A673 (cell line): ENCODE data around the gene MEIKIN. TPM values are rescaled to one million over a fixed set of nuclear protein-coding genes. Genes with fewer than 3 reads are reported as not detected.

Experiments
- BruUV-seq: library from RNA; stranded (reverse); fragments of 400-500 nt; replicated peaks from 2 replicates; lab custom pipeline; 2021; lab: Mats Ljungman, UMichigan
- CTCF ChIA-PET: fragments of 300-600 bp; sonication (Branson Sonifier 250); formaldehyde crosslinking; loops from one replicate; lab custom pipeline; 2022; ENCODE audit warnings: antibody characterized with exemption; lab: Charles Lee
- POLR2A ChIA-PET: fragments of 300-600 bp; sonication (Branson Sonifier 250); formaldehyde crosslinking; loops from one replicate; lab custom pipeline; 2022; ENCODE audit warnings: antibody characterized with exemption; ENCODE audit not compliant: low non-redundant PET; lab: Charles Lee
- DNase-seq: peaks from one replicate; pipeline ENCODE4 v3.0.0-alpha.2; 2015; ENCODE audit warnings: low spot score
- H3K27ac ChIP-seq: fragments of 200-600 bp; sonication (generic); 2 replicates; pipeline ENCODE4 v1.5.1; 2016; ENCODE audit warnings: mixed run types, low read depth, mild to moderate bottlenecking, mixed read lengths, antibody characterized with exemption, low read length; ENCODE audit not compliant: poor library complexity, severe bottlenecking
- H3K27me3 ChIP-seq: fragments of 200-600 bp; sonication (generic); replicated peaks from 2 replicates; pipeline ENCODE4 v1.6.1; 2017; ENCODE audit warnings: mixed run types, low read depth, mild to moderate bottlenecking, mixed read lengths, antibody characterized with exemption, low read length; ENCODE audit not compliant: insufficient read depth, poor library complexity
- H3K36me3 ChIP-seq: fragments of 200-600 bp; sonication (generic); 2 replicates; pipeline ENCODE4 v1.6.1; 2016; ENCODE audit warnings: mixed run types, mild to moderate bottlenecking, mixed read lengths, antibody characterized with exemption, low read length; ENCODE audit not compliant: insufficient read depth, poor library complexity, severe bottlenecking
- H3K4me1 ChIP-seq: fragments of 200-600 bp; sonication (generic); 2 replicates; pipeline ENCODE4 v1.6.1; 2017; ENCODE audit warnings: mixed run types, mild to moderate bottlenecking, mixed read lengths, antibody characterized with exemption, low read length; ENCODE audit not compliant: insufficient read depth, poor library complexity, severe bottlenecking
- H3K4me3 ChIP-seq: fragments of 200-600 bp; sonication (generic); 2 replicates; pipeline ENCODE4 v1.5.1; 2016; ENCODE audit warnings: low read depth, mixed run types, mild to moderate bottlenecking, mixed read lengths, low read length; ENCODE audit not compliant: poor library complexity, severe bottlenecking
- H3K9me3 ChIP-seq: fragments of 200-600 bp; sonication (generic); 2 replicates; pipeline ENCODE4 v1.6.1; 2016; ENCODE audit warnings: mixed run types, low read depth, mild to moderate bottlenecking, mixed read lengths, antibody characterized with exemption, low read length; ENCODE audit not compliant: poor library complexity, severe bottlenecking
- CTCF ChIP-seq: fragments of 300-800, 200-600 bp; sonication (generic); conservative IDR thresholded peaks from 2 replicates; pipeline ENCODE4 v1.5.1; 2017; ENCODE audit warnings: low read depth, mild to moderate bottlenecking, antibody characterized with exemption, low read length, moderate library complexity, mixed read lengths
- EZH2 ChIP-seq: fragments of 200-600 bp; sonication (generic); IDR thresholded peaks from 2 replicates; pipeline ENCODE4 v1.6.1; 2017; ENCODE audit warnings: borderline replicate concordance, low read depth, mild to moderate bottlenecking, mixed read lengths, antibody characterized with exemption, low read length; ENCODE audit not compliant: poor library complexity, severe bottlenecking
- intact Hi-C: fragments of 100-400 bp; cut with micrococcal nuclease; formaldehyde crosslinking; loops from one replicate; pipeline ENCODE4 v1.10.0; 2022; ENCODE audit not compliant: unreplicated experiment
- total RNA-seq: library from RNA; stranded (reverse); gene quantifications from 2 replicates; pipeline ENCODE4 v1.2.3, GENCODE V29; 2021

MEIKIN gene
- total RNA-seq, 1 experiment from 2014 or later: not detected

- Histone ChIP-seq H3K4me3 (no peak overlapping the region), H3K4me1 (no peaks in the 10 kb centered on the region), H3K9me3 (no peaks in the 10 kb centered on the region), H3K27me3 (no peaks in the 10 kb centered on the region), H3K27ac (no peak overlapping the region), H3K36me3 (no peaks in the 10 kb centered on the region)
- no TSS peak for BruUV-seq
- peak; percentile 8 for DNase-seq
- ChIA-PET POLR2A (interaction anchor here (0.7 kb wide), 1 partner anchor 971 kb away, joined by 6 read pairs; no protein-coding TSS in a partner anchor), CTCF (interaction anchor here (0.7 kb wide), 1 partner anchor 196 kb away, joined by 5 read pairs; no protein-coding TSS in a partner anchor)
- intact Hi-C loops: loop anchor here (2.0 kb wide), 1 partner anchor 198 kb away; no protein-coding TSS in a partner anchor
- TF ChIP-seq EZH2: no peak
- TF ChIP-seq CTCF: 0 out of 2 replicates have a peak, but pooled peaks have one; percentile 12
Measured at GRCh38 chr5:131810510-131811249, 134.8 kb downstream of the MEIKIN start.

- H3K27ac ChIP-seq: peak within 1 kb of the TSS; percentile 94
- intact Hi-C loops: loop anchor here (5.0 kb wide), 1 partner anchor 160 kb away; the partner anchor contains the start of gene RAPGEF6
- H3K27me3 ChIP-seq: no peaks in the 10 kb centered on the region
- no peaks in the 10 kb centered on the region for H3K9me3 ChIP-seq
- H3K36me3 ChIP-seq: no peaks in the 10 kb centered on the region
- TF ChIP-seq EZH2 (no peak), CTCF (no peak)
- ChIA-PET CTCF (no interaction called here), POLR2A (interaction anchor here (0.6 kb wide), 1 partner anchor 104 kb away, joined by 3 read pairs; no protein-coding TSS in a partner anchor)
- peak within 1 kb of the TSS; percentile 99 for H3K4me3 ChIP-seq
- peak; percentile 99 for DNase-seq
- H3K4me1 ChIP-seq: peaks cover 13% of the 10 kb centered on the region
- BruUV-seq: no TSS peak
Measured at GRCh38 chr5:131796793-131797693, 148.4 kb downstream of the MEIKIN start, which contains the start of gene FNIP1. FNIP1 (minus strand) TSS chr5:131797017; CDS start chr5:131796921, 96 bp downstream.
